HFF-Myc (cell line): ENCODE data around the gene TMCO4.

ENCODE experiments used
- DNase-seq: peaks from one replicate; pipeline ENCODE4 v3.0.0-alpha.2; 2011; ENCODE audit warnings: low read depth; ENCODE audit errors: extremely low read depth
- H3K4me3 ChIP-seq: replicated peaks from 2 replicates; pipeline ENCODE4 v1.5.1; 2011; ENCODE audit warnings: low read depth, mild to moderate bottlenecking, control low read depth, low read length
- TF ChIP-seq, protein P1 (sequence below): IDR thresholded peaks from 2 replicates; pipeline ENCODE4 v1.5.1; 2012; ENCODE audit warnings: mild to moderate bottlenecking, low read depth, low read length, control low read depth; ENCODE audit errors: missing control alignments

TMCO4 gene

DNA sequence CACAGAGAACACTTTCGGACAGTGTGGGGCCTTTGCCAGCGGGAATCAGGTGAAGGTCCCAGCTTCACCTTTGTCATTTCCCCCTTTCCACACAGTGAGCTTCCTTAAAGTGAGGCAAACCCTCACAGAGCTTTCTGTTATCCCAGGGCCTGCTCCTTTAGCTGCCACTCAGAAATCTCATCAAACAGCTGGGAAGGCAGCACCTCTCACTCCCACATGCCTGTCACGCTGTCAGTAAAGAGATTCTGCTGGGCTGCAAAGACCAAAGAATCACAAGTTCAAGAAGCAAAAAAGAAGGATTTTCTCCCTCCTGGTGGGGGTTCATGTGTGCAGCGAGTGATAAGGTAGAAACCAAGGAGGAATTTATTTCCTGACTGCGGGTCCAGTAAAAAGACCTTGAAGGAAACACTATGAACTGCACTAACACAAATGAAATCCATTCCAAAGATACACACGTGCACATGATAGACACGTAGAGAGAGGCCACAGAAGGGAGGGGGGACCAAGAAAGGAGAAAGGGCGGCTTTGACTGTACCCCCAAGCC is 91.1 kb downstream of the TMCO4 start:
- DNase-seq: no peak
- TF ChIP-seq, protein P1, sequence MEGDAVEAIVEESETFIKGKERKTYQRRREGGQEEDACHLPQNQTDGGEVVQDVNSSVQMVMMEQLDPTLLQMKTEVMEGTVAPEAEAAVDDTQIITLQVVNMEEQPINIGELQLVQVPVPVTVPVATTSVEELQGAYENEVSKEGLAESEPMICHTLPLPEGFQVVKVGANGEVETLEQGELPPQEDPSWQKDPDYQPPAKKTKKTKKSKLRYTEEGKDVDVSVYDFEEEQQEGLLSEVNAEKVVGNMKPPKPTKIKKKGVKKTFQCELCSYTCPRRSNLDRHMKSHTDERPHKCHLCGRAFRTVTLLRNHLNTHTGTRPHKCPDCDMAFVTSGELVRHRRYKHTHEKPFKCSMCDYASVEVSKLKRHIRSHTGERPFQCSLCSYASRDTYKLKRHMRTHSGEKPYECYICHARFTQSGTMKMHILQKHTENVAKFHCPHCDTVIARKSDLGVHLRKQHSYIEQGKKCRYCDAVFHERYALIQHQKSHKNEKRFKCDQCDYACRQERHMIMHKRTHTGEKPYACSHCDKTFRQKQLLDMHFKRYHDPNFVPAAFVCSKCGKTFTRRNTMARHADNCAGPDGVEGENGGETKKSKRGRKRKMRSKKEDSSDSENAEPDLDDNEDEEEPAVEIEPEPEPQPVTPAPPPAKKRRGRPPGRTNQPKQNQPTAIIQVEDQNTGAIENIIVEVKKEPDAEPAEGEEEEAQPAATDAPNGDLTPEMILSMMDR: no peak
- H3K4me3 ChIP-seq: no peak overlapping the region

DNA sequence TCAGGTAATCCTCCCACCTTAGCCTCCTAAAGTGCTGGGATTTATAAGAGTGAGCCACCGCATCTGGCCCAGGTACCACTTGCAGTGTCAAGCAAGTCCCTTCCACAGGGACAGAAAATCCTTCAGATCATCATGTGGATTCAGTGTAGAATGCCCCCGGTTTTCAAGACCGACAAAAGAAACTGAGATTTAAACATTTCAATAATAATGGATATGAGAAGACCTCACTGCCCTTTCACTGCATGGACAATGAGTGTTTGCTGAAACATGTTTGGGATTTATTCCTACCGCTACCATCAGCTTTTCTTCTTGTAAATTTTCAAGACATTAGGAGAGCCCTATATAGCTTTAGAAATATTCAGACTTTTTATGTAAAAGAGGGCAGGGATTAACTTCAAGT is 93.6 kb downstream of the TMCO4 start:
- H3K4me3 ChIP-seq: no peak overlapping the region
- TF ChIP-seq, protein P1: no peak
- no peak for DNase-seq

DNA sequence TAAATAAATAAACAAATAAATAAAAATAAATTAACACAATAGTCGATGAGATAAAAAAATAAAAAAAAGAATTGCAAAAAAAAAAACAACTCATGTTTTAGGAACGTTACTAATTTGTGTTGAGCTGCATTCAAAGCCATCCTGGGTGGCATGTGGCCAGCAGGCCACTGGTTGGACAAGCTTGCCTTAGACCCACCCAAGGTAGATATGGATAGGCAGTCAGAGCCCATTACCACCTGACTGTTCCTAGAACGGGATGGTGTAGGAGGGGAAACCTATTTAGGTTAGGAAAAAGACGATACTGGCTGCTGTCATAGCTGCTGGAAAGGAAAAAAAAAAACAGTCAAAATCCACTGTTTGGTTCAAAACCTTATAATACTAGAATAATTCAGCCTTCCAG is 94.3 kb downstream of the TMCO4 start:
- no peak for DNase-seq
- TF ChIP-seq, protein P1: no peak
- no peak overlapping the region for H3K4me3 ChIP-seq

DNA sequence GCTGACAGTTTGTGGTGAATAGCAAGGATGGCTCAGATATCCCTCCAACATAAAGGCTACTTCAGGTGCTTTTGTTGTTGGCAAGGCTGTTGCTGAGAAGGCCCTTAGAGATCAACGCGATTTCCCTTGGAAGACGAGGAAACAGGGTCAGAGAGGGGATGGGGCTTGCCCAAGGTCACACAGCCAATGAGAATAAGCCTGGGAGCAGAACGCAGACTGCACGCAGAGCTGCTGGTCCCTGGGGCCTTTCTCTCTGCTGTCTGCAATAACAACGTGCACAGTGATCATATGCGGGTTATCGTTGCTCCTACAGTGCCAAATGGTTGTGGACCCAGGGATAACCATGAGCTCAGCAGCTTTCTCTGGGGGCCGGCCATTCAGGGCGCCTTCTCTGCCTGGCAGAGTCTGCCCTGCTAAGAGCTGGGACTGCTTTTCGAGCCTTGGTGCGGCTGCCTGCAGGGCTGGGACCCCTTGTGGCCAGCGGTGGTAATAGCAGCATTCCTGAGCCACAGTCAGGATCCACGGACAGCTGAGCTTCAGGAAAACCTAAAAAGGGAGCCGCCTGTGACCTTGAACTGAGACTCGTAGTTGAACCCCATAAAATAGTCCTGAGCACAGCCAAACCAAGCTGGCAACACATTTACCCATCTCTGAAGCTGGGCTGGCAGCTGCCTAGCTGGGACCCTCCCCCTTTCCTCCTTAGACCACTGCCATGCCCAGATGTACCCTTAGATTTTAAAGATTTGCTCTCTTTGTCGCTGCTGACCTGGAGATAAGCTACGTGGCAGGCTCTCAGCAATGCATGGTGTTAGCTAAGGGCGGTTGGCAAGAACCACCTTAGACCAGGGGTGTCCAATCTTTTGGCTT is 95.2 kb downstream of the TMCO4 start:
- peak; percentile 37 for DNase-seq
- TF ChIP-seq, protein P1: peak; percentile 97
- H3K4me3 ChIP-seq: no peak overlapping the region

GRCh38 chr1:19703280-19703679 is 96.4 kb downstream of the TMCO4 start:
- no peak overlapping the region for H3K4me3 ChIP-seq
- TF ChIP-seq, protein P1: no peak
- no peak for DNase-seq

DNA sequence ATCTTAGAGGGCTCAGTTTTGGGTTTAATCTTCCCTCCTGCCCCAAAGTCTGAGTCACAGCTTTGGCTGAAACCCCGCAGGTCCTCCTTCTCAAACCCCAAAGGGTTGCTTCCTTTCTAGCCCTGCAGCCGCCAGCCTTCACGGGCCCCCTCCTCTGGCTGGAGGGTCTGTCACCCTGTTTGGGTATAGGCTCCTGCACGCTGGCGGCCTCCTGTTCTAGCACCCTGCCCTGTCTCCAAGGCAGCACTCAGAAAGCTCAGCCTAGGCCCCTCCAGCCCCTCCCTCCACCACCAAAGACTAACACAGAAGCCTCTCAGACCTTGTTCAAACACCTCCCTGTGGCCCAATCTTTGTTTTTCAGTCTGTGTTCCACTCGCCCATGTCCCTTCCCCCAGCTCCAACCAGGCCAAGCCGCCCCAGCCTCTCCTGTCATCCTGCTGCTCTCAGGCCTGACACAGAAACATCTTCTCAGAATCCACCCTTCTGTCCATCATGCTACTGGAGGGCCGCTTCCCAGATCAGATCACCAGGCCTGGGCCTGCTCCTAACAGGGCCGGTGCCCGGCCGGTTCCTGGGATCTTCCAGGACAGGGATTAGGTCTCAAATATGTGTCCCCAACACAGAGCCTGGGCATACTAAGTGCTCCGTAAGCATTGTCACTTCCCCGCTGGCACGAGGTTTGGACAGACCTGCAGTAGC is 99.5 kb downstream of the TMCO4 start:
- DNase-seq: no peak
- H3K4me3 ChIP-seq: no peak overlapping the region
- TF ChIP-seq, protein P1: no peak
